Femur (tissue), 1 donor: ENCODE data around the gene LRRC30.
A peak's percentile ranks its signal among the peaks of the same experiment; 100 is the strongest.
"Not testable (repeated sequence)": the region's sequence is repeated elsewhere in the genome, so short reads cannot be mapped to it uniquely, and the experiment has no call there.

ENCODE experiments used
- DNase-seq: peaks from one replicate; pipeline ENCODE4 v3.0.0-alpha.2; 2017

The LRRC30 gene

DNA sequence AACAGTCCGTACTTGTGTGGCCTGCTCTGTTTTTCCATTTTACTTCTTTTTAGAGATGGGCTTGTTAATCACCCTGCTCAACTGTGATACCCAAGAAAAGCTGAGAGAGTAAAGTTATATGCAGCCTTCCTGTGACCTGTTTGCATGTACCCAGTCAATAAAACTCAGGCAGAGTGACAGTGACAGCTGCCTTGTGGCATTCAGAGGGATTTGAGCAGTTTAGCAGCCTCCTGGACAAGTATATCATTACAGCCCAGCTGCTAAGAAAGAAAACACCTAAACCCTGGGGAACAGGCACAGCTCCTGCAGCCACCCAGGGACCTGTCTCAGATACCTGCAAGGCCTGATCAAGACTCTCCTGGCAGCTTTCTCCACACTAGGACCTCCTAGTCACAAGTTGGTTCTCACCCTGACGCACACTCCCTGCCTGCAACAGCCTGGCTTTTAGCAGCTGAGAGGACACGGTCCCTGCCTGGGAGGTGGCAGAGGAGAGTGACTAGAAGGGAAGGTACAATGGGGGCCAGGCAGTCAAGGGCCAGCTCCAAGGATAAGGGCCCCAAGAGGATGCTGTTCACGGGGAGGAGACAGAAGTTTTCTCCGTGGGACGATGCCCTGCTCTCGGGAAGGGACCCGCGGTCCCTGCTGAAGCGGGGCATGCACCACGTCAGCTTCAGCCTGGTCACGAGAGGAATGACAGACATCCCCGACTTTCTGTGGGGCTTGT lies at the start of gene LRRC30:
TSS of gene LRRC30 (plus strand) at position 464 of the 724 bp plus-strand sequence. CDS start at position 514, 50 bp downstream.
- peak; percentile 49 for DNase-seq

DNA sequence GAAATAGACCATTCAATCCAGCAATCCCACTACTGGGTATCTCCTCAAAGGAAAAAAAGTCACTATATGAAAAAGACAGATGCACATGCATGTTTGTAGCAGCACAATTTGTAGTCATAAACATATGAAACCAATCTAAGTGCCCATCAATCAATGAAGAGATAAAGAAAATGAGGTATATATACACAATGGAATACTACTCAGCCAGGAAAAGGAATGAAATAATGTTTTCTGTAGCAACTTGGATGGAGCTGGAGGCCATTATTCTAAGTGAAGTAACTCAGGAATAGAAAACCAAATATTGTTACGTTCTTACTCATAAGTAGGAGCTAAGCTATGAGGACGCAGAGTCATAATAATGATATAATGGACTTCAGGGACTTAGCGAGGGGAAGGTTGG lies 45.2 kb upstream of the LRRC30 start:
- DNase-seq = no peak

DNA sequence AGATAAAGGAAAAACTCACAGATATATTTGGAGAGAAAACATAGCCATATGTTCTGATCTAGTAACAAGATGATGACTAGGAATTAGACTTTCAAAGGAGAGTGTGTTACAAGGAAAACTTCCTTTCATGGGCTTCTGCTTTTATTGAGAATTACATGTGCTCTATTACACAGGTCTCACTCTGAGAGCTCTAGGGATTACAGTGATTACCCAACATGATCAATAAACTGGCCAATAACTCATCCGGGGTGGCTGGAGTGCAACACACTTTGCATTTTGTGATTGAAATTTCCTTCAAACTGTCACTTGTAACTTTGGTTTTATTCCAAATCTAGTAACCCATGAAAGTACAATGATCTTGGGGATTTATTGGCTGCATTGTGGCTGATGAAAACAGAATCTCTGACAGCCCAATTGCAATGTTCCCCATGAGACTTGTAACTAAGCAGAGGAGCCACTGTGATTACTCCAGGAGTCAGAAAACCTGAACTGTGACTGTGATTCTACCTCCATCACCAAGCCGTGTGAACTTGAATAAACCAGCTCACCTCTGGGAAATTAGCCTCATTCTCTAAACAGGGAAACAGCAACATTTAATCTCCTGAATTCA lies 40.2 kb upstream of the LRRC30 start:
- DNase-seq = no peak

DNA sequence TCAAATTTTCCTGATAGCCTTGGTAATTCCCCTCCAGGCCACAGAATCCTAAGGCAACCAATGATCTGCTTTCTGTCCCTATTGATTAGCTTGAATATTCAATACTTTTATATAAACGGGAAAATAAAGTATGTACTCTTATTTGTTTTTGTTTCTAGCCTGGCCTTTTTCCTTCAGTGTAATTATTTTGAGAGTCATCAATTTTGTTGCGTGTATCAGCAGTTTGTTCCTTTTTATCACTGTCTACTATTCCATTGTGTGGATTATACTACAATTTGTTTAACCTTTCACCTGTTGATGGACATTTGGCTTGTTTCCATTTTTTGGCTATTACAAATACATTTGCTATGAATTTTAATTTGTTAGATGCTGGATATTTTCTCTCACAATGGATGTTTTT lies 39.2 kb upstream of the LRRC30 start:
- no peak for DNase-seq

DNA sequence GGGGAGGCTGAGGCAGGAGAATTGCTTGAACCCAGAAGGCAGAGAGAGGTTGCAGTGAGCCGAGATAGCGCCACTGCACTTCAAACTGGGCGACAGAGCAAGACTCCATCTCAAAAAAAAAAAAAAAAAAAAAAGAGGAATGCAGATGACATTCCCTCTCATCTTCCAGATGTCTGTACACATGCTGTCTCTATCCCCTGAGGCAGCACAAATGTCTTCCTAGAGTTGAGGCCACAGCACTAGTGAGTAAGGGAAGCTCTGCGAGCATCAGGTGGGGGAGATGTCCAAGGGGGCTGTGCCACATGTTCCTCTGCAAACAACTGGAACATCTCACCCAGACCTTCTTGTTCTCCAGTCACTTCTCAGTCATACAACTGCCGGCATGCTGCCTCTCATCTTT lies 35.6 kb upstream of the LRRC30 start:
- no peak for DNase-seq

DNA sequence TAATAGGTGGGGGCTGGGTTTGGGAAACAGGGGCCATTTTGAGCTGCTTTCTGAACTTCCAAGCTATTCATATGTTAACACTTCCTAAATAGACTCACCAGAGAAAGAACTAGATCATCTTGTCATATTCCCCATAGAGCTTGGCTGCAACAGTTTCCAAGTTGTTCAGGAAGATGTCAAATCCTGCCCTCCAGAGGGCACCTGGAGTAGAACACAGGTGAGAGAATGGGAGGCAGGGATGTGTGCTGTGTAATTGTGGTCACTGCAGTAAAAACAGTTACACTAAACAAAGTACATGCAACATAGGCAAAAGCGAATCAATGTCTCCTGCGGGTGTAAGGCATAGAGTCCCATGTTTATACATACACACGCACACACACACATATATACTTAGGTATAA lies 34.5 kb upstream of the LRRC30 start:
- no peak for DNase-seq

DNA sequence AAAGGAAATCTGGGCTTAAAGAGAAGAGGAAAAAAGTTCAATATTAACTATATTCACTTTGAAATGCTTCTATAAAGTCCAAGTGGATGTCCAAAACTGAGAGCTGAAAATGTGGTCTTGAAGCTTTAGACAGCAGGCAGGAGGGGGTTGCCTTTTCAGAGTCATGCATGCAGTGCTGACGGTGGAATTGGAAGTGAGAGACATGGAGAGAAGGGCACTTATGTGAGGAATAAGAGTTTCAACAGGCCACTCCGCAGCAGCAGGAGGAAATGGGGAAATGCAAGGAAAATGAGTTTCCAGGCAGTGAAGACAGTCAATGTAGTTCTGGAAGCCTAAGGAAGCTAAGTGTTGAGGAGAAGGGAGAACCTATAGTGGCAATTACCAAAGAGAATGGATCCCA lies 33.0 kb upstream of the LRRC30 start:
- DNase-seq = no peak

DNA sequence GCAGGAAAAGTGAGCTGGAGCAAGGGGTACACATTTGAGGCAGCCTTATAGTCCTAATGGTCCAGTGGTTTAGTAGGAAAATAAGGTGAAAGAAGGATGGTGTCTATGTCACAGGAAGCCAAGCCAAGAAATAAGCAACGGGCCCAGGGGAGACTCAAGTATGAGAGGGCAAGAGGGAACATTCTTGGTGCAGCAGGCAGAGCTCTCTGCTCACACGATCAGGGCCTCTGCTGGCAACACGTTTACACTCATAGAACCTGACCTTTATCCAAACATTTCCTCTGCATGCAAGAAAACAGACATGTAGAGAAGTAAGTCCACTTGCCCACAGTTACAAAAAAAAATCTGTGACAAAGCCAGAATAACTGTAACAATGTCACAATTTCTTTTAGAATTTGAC lies 32.6 kb upstream of the LRRC30 start:
- DNase-seq = no peak

DNA sequence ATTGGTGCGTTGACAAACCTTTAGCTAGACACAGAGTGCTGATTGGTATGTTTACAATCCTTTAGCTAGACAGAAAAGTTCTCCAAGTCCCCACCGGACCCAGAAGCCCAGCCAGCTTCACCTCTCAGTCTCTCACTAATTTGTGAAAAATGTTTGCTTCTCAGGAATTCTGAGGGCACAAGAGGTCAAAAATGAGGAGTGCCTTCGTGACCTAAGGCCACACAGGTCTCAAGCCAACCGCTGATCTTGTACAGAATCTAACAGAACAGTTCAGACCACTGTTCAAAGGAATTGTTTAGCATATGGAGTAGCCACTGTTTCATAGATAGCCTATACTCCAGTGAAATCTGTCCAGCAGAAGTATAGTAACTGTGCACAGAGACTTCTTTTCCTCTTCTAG lies 29.8 kb upstream of the LRRC30 start:
- DNase-seq = no peak

DNA sequence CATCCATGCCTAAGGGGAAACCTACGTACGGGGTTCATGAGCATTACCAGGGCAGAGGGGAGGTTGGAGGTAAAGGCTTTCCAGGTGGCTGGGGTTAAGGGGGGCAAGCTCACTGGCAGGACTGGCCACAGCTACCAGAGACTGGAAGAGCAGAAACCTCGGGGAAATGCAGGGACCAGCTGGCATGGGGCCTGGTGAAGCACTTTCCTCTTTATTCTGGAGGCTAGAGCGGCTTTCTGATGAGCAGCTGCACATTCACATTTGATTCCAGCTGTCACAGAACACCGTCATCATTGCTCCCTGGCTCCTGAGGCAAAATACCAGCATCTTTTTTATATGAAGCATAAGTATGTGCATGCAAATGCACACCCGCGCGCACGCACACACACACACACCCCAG lies 28.7 kb upstream of the LRRC30 start:
- peak; percentile 28 for DNase-seq

DNA sequence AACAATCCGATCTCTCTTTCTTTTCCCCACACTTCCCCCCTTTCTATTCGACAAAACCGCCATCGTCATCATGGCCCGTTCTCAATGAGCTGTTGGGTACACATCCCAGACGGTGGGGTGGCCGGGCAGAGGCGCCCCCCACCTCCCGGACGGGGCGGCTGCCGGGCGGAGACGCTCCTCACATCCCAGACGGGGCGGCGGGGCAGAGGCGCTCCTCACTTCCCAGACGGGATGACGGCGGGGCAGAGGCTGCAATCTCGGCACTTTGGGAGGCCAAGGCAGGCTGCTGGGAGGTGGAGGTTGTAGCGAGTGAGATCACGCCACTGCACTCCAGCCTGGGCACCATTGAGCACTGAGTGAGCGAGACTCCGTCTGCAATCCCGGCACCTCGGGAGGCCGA lies 27.3 kb upstream of the LRRC30 start:
- DNase-seq = not testable (repeated sequence)

DNA sequence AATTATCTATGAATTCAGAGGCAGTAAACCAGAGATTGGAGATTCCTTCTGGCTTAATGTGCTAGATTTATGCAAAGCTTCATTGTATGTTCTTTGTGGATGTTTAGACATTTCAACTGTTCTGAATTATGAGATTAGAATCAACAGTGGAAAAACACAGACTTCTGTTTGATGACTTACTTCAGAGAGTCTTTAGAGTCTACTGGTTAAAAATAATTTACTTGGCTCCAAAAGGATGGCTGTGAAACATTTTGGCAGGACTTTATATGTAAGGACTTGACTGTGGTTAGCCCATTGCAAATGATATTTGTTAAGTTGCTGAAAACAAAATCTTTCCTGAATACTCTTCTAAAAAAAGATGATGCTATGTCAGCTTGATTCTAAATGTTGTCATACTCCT lies 25.5 kb upstream of the LRRC30 start:
- no peak for DNase-seq

DNA sequence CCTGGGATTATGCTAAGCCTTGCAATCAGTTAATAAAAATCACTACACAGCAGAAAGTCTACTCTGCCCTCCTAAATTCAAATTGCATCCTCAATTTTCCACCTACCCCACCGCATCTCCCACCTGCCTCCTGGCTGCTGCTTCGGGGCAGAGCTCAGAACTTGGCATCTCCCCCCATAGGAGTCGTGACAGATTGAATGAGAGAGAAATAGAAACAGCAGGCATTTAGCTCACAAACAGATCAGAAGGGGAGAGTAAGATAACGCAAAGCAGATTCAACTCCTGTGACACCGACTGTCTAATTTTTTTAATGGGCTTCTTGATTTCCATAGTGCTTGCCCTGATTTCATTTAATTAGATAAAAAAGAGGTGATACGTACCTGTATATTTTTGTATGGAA lies 24.7 kb upstream of the LRRC30 start:
- no peak for DNase-seq

DNA sequence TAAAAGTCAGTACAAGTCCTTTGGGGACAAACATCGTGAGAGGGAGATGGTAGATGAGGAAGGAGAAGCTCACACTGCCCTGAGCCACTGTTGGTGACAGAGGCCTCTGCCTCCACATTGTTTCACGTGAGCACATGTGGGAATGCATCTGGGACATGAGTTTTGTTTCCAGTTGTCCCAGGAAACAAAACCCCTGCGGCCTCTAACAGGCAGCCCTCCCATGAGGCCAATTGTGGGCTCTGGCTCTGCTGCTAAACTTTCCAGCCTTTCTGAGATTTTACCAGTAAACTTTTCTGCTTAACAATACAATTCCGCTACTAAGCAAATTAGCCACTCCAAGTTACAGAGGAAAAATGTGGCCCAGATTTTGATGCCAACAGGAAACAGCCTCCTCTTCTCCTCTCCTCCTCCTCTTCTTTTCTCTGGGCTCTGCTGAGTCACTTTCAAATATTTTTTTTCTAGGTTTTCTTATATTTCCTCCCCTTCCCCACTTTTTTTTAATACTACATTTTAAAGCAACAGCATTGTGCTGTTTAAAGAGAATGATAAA lies 23.4 kb upstream of the LRRC30 start:
- peak; percentile 41 for DNase-seq

DNA sequence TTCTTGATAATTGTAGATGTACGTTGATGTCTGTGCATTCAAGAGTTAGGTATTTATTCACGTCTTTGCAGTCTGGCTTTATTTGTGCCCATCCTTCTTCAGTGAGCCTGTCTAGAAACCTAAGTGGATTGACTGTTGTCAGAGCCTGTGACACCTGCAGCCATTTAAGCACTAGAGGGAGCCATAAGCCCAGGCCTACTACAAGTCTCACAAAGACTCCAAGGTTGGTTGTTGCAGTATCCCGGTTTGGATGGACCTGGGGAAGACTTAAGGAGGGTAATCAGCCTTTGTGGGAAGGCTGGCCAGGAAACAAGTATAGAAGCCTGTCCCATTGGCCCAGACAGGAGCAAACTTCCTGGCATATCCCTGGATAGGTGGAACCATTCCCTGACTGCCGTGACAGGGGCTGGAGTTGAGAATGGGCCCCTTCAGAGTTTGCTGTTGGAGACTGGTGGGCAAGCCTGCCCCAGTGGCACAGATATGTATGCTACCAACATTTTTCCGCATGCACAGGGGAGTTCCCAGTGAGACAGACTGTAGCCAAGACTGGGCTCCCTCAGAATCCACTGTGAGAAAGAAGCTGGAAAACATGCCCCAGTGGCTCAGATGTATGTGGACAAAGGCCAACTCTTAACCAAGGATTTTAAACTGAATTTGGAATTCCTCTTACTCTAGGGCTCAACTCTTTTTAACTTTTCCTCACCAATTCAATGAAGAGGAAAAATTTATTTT lies 9.3 kb upstream of the LRRC30 start:
- DNase-seq = peak; percentile 49

DNA sequence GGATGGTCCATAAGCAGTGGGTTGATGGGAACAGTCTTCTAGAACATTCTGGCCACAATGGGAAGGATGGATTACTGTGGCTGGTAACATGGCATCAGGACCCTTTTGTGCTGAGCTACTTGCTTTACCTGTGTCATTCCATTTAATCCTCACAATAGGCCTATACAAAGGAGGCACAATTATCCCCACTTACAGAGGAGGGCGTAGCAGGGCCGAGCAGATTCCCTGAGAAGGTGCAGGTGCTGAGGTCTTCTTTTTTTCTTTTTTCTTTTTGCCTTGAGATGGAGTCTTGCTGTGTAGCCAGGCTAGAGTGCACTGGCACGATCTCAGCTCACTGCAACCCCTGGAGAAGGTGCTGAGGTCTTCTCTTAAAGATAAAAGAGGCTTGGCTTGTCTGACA lies 6.7 kb upstream of the LRRC30 start:
- DNase-seq = no peak

DNA sequence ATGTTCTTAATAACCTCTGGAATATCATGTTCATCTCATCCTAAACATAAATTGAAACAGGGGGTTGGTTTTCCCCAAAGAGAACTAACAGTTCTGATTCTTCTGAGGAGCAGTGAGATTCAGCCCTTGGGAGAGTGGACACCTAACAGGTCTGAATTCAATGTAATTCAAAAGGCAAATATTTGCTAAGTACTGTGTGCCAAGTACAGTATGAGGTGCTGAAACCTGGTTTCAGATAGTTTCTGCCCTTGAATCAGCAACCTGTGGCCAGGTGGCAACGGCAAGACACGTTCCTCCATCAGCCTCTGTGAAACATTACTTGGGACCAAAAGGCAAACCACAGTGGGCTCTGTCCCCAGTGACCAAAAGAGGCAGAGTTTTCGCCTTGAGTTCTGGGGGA lies 1.3 kb downstream of the LRRC30 start:
- no peak for DNase-seq

DNA sequence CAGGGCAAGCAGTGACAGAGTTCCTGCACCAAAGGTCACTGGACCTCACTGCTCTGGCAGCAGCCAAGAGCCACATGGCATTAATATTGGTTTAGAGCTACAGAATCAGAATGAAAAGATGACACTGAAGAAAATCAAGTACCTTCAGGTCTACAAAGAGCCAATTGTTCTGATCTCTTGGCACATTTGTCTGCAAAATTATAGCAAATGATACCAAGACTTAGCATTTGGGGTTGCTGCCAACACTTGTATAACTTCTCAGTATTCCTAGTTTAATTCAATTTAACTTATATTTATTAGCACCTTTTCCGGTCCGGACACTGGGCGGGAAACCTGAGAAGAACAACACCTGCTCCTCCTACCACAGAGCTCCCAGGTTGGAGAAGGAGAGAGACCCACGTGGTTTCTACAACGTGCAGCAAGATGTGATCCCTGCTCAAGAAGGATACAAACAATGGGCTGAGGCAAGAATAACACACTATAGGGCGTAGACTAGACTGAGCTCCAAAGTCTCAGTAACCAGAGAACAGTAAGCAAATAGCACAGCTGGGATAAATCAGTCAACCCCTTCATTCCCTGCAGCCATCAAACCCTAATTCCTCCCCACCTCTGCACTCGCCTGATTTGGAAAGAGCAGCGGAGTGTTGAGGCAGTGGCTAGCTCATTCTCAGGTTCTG lies 2.4 kb downstream of the LRRC30 start:
- no peak for DNase-seq

DNA sequence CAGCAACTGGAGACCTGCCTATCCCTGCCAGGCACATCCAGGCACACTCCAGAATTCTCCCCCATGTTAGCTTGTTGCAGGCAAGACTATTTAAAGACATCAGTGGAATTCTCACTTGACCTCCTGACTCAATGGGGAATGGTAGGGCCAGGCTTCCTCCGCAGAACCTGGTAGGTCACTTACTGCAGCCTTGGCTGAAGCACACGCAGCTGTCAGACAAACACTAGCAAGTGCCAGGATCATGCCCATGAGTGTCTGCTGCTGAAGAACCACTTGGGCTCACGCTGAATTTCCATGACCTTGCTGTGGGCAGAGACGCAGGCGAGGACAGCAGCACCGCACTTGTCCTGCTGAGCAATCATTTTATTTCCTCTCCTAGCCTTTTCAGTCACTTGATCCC lies 3.2 kb downstream of the LRRC30 start:
- peak; percentile 65 for DNase-seq

DNA sequence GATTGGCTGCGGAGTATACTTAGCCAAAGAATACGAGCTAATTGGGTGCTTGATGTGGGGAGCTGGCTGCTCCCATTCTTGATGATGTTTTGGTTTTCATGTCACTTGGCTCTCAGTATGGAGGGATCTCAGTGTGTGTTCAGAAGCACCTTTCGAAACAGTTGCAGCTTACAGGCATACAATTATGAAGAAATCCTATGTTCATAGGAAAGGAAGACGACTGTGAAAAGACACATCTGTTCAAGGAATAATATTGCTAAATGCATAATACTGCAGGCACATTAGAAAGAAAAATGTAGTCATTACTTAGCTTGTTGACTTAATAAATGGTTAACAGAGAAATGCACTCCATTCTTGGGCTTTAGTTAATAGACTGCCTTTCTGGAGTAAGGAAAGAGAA lies 4.1 kb downstream of the LRRC30 start:
- no peak for DNase-seq

DNA sequence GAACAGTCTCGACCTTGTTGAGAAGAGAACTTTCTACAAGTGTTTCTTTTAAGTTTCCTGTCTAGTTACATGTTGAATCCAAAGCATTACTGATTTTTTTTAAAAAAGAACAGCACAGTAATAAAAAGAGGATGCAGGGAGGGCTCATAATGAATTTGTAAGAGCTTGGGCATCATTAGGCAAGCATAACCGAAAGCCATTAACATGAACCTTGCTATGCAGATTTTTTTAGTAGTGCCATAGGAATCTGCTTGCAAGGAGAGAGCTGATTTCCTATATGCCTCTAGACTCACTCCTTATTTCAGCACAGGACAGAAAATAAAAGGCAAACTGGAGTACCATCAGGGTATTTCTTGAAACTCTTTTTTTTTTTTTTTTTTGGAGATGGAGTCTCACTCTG lies 5.2 kb downstream of the LRRC30 start:
- DNase-seq = no peak

DNA sequence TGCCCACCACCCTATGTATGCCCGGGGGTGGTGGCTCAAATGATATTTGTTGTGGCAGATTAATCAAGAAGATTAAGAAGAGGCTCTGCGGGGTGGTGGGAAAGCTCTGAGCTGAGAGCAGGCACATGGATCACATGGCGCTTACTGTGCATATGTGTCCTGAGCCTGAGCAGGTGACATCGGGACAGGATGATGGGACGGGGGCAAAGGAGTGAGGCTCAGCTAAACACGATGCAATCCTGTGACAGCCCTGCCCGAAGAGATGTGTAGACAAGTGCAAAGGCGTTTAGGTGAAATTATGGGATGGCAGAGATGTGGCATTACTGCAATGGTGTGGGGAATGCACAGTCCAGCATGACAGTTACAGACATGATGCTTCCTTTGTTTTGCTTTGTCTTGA lies 6.0 kb downstream of the LRRC30 start:
- no peak for DNase-seq

DNA sequence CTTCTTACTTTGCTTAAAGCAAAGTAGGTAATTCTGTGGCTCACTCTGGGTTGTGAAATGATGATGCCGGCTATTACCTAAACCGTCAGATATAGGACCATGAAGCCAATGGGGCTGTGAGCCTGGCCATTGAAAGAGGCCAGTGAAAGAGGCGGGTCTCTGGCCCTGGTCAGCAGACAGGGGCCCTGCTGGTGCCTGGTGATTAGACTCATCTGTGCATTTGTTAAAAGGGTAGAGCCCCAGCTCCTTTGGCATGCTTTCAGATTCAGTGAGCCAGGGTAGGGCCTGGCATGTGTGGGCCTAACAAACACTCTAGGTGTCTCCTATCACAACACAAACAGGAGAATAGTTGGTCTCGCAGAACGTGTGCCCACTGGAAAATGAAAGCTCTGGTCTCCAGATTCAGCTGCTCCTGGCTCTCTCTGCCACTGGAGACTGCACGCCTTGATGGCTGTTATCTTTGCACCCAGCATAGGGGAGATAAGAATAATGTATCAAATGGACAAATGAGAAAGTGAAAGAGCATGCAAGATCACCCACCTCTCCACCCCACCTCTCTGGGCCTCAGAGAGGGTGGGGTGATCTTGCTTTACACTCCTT lies 6.9 kb downstream of the LRRC30 start:
- DNase-seq = no peak
